WTC11 (cell line): ENCODE data around the gene MYBPHL. TPM values are rescaled to one million over a fixed set of nuclear protein-coding genes. Genes with fewer than 3 reads are reported as not detected.

Source experiments
- FOXP1 ChIP-seq: sonication (generic); formaldehyde crosslinking; IDR thresholded peaks from 2 replicates; pipeline ENCODE4 v1.8.0; 2022; ENCODE audit warnings: missing genetic modification reagents, mild to moderate bottlenecking, moderate library complexity, borderline replicate concordance
- GABPB1 ChIP-seq: sonication (generic); formaldehyde crosslinking; IDR thresholded peaks from 2 replicates; pipeline ENCODE4 v1.8.1; 2023; ENCODE audit warnings: mild to moderate bottlenecking, missing genetic modification reagents
- IRF2 ChIP-seq: sonication (generic); formaldehyde crosslinking; IDR thresholded peaks from 2 replicates; pipeline ENCODE4 v1.8.0; 2022; ENCODE audit warnings: low read depth, missing genetic modification reagents, borderline replicate concordance
- KAT7 ChIP-seq: sonication (generic); formaldehyde crosslinking; IDR thresholded peaks from 2 replicates; pipeline ENCODE4 v1.8.1; 2023; ENCODE audit warnings: missing genetic modification reagents, mild to moderate bottlenecking, borderline replicate concordance
- MXD4 ChIP-seq: fragments of 250-450 bp; sonication (Bioruptor Pico); IDR thresholded peaks from 2 replicates; pipeline ENCODE4 v1.8.0; 2021; ENCODE audit warnings: mild to moderate bottlenecking, moderate library complexity, borderline replicate concordance
- NFATC4 ChIP-seq: fragments of 250-450 bp; sonication (Bioruptor Pico); IDR thresholded peaks from 2 replicates; pipeline ENCODE4 v1.9.0; 2021; ENCODE audit warnings: mild to moderate bottlenecking
- NFE2L1 ChIP-seq: sonication (generic); formaldehyde crosslinking; IDR thresholded peaks from 2 replicates; pipeline ENCODE4 v1.8.1; 2023; ENCODE audit warnings: missing genetic modification reagents
- NR1H2 ChIP-seq: sonication (generic); formaldehyde crosslinking; IDR thresholded peaks from 2 replicates; pipeline ENCODE4 v1.9.0; 2021; ENCODE audit warnings: mild to moderate bottlenecking, moderate library complexity, missing genetic modification reagents
- NR3C1 ChIP-seq: sonication (generic); formaldehyde crosslinking; conservative IDR thresholded peaks from 2 replicates; pipeline ENCODE4 v1.8.1; 2023; ENCODE audit warnings: low read depth, mild to moderate bottlenecking, missing genetic modification reagents
- RELA ChIP-seq: sonication (generic); formaldehyde crosslinking; IDR thresholded peaks from 2 replicates; pipeline ENCODE4 v1.8.1; 2022; ENCODE audit warnings: missing genetic modification reagents, mild to moderate bottlenecking, borderline replicate concordance
- SMAD4 ChIP-seq: sonication (generic); formaldehyde crosslinking; IDR thresholded peaks from 2 replicates; pipeline ENCODE4 v1.8.0; 2022; ENCODE audit warnings: mild to moderate bottlenecking, missing genetic modification reagents
- ZNF219 ChIP-seq: sonication (generic); formaldehyde crosslinking; IDR thresholded peaks from 2 replicates; pipeline ENCODE4 v1.8.0; 2023; ENCODE audit warnings: missing genetic modification reagents, mild to moderate bottlenecking, borderline replicate concordance
- ZNF232 ChIP-seq: sonication (generic); formaldehyde crosslinking; IDR thresholded peaks from 2 replicates; pipeline ENCODE4 v1.8.0; 2022; ENCODE audit warnings: mild to moderate bottlenecking, missing genetic modification reagents
- ZNF396 ChIP-seq: fragments of 250-450 bp; sonication (Bioruptor Pico); IDR thresholded peaks from 2 replicates; pipeline ENCODE4 v1.8.0; 2021; ENCODE audit warnings: mild to moderate bottlenecking, moderate library complexity, borderline replicate concordance
- ZNF671 ChIP-seq: fragments of 250-450 bp; sonication (Bioruptor Pico); IDR thresholded peaks from 2 replicates; pipeline ENCODE4 v1.8.0; 2021; ENCODE audit warnings: mild to moderate bottlenecking
- total RNA-seq: library from RNA; stranded (reverse); gene quantifications from 3 replicates; pipeline ENCODE4 v1.2.3, GENCODE V29; 2021
- TF ChIP-seq, protein P1 (sequence below): sonication (generic); formaldehyde crosslinking; conservative IDR thresholded peaks from 2 replicates; pipeline ENCODE4 v1.8.1; 2023; ENCODE audit warnings: mild to moderate bottlenecking, low read depth, missing genetic modification reagents, moderate library complexity
- TF ChIP-seq, protein P2 (sequence below): sonication (generic); formaldehyde crosslinking; IDR thresholded peaks from 2 replicates; pipeline ENCODE4 v1.8.0; 2023; ENCODE audit warnings: missing genetic modification reagents
- TF ChIP-seq, protein P3 (sequence below): fragments of 250-450 bp; sonication (Bioruptor Pico); IDR thresholded peaks from 2 replicates; pipeline ENCODE4 v1.9.0; 2021; ENCODE audit warnings: moderate library complexity, mild to moderate bottlenecking, inconsistent platforms, borderline replicate concordance
- TF ChIP-seq, protein P4 (sequence below): sonication (generic); formaldehyde crosslinking; IDR thresholded peaks from 2 replicates; pipeline ENCODE4 v1.8.1; 2022; ENCODE audit warnings: low read depth, missing genetic modification reagents, borderline replicate concordance
- TF ChIP-seq, protein P5 (sequence below): sonication (generic); formaldehyde crosslinking; IDR thresholded peaks from 2 replicates; pipeline ENCODE4 v1.8.1; 2023; ENCODE audit warnings: mild to moderate bottlenecking, missing genetic modification reagents
- TF ChIP-seq, protein P6 (sequence below): sonication (generic); formaldehyde crosslinking; IDR thresholded peaks from 2 replicates; pipeline ENCODE4 v1.8.1; 2022; ENCODE audit warnings: mild to moderate bottlenecking, missing genetic modification reagents, moderate library complexity, borderline replicate concordance
- TF ChIP-seq, protein P7 (sequence below): sonication (generic); formaldehyde crosslinking; IDR thresholded peaks from 2 replicates; pipeline ENCODE4 v1.8.1; 2022; ENCODE audit warnings: low read depth, mild to moderate bottlenecking, moderate library complexity, missing genetic modification reagents, borderline replicate concordance
- TF ChIP-seq, protein P8 (sequence below): sonication (generic); formaldehyde crosslinking; IDR thresholded peaks from 2 replicates; pipeline ENCODE4 v1.8.0; 2022; ENCODE audit warnings: mild to moderate bottlenecking, missing genetic modification reagents
- TF ChIP-seq, protein P9 (sequence below): fragments of 250-450 bp; sonication (Bioruptor Pico); IDR thresholded peaks from 2 replicates; pipeline ENCODE4 v1.8.0; 2021; ENCODE audit warnings: mild to moderate bottlenecking

MYBPHL gene
- total RNA-seq, 1 experiment from 2014 or later = 1.2 TPM

DNA sequence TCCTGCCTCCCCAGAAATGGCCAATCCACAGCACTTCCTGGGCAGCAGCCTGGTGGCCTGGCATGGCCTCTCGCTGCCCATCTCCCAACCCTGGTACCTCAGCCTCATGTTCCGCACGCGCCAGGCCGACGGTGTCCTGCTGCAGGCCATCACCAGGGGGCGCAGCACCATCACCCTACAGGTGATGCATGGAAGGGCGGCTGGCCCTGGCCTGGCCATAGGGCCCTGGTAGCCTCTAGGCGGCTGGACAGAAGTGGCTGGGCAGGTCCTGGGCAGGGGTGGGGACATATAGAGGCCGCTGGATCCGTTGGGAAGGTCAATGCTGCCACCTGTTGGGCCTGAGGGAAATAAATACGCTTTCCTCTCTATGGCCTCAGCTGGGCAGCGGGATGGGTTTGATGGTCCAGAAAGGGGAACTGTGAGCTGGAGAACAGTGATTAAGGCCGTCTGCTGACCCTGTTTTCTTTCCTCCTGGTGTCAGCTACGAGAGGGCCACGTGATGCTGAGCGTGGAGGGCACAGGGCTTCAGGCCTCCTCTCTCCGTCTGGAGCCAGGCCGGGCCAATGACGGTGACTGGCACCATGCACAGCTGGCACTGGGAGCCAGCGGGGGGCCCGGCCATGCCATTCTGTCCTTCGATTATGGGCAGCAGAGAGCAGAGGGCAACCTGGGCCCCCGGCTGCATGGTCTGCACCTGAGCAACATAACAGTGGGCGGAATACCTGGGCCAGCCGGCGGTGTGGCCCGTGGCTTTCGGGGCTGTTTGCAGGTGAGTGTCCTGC is 43.0 kb downstream of the MYBPHL start (continued):
- TF ChIP-seq, protein P1, sequence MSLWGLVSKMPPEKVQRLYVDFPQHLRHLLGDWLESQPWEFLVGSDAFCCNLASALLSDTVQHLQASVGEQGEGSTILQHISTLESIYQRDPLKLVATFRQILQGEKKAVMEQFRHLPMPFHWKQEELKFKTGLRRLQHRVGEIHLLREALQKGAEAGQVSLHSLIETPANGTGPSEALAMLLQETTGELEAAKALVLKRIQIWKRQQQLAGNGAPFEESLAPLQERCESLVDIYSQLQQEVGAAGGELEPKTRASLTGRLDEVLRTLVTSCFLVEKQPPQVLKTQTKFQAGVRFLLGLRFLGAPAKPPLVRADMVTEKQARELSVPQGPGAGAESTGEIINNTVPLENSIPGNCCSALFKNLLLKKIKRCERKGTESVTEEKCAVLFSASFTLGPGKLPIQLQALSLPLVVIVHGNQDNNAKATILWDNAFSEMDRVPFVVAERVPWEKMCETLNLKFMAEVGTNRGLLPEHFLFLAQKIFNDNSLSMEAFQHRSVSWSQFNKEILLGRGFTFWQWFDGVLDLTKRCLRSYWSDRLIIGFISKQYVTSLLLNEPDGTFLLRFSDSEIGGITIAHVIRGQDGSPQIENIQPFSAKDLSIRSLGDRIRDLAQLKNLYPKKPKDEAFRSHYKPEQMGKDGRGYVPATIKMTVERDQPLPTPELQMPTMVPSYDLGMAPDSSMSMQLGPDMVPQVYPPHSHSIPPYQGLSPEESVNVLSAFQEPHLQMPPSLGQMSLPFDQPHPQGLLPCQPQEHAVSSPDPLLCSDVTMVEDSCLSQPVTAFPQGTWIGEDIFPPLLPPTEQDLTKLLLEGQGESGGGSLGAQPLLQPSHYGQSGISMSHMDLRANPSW (CRISPR knock-in tag) = no peak
- TF ChIP-seq SMAD4 (CRISPR knock-in tag) (peak; percentile 86; the same call in 1 of the 2 replicates), ZNF232 (CRISPR knock-in tag) (peak; percentile 95), MXD4 (no peak), FOXP1 (CRISPR knock-in tag) (peak; percentile 71; the same call in 1 of the 2 replicates), ZNF219 (CRISPR knock-in tag) (no peak), RELA (peak; percentile 71), GABPB1 (CRISPR knock-in tag) (peak; percentile 55; the same call in 1 of the 2 replicates), NR3C1 (no peak), NR1H2 (no peak), KAT7 (CRISPR knock-in tag) (peak; percentile 32; the same call in 1 of the 2 replicates), NFE2L1 (CRISPR knock-in tag) (peak; percentile 73; the same call in 1 of the 2 replicates), ZNF671 (no peak), IRF2 (CRISPR knock-in tag) (no peak), NFATC4 (CRISPR knock-in tag) (no peak), ZNF396 (CRISPR knock-in tag) (no peak)
- TF ChIP-seq, protein P2, sequence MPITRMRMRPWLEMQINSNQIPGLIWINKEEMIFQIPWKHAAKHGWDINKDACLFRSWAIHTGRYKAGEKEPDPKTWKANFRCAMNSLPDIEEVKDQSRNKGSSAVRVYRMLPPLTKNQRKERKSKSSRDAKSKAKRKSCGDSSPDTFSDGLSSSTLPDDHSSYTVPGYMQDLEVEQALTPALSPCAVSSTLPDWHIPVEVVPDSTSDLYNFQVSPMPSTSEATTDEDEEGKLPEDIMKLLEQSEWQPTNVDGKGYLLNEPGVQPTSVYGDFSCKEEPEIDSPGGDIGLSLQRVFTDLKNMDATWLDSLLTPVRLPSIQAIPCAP = 0 out of 2 replicates have a peak, but pooled peaks have one; percentile 58
- TF ChIP-seq, protein P3, sequence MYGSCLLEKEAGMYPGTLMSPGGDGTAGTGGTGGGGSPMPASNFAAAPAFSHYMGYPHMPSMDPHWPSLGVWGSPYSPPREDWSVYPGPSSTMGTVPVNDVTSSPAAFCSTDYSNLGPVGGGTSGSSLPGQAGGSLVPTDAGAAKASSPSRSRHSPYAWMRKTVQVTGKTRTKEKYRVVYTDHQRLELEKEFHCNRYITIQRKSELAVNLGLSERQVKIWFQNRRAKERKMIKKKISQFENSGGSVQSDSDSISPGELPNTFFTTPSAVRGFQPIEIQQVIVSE = no peak
- TF ChIP-seq, protein P4, sequence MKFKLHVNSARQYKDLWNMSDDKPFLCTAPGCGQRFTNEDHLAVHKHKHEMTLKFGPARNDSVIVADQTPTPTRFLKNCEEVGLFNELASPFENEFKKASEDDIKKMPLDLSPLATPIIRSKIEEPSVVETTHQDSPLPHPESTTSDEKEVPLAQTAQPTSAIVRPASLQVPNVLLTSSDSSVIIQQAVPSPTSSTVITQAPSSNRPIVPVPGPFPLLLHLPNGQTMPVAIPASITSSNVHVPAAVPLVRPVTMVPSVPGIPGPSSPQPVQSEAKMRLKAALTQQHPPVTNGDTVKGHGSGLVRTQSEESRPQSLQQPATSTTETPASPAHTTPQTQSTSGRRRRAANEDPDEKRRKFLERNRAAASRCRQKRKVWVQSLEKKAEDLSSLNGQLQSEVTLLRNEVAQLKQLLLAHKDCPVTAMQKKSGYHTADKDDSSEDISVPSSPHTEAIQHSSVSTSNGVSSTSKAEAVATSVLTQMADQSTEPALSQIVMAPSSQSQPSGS (CRISPR knock-in tag) = peak; percentile 38; the same call in 1 of the 2 replicates
- TF ChIP-seq, protein P5, sequence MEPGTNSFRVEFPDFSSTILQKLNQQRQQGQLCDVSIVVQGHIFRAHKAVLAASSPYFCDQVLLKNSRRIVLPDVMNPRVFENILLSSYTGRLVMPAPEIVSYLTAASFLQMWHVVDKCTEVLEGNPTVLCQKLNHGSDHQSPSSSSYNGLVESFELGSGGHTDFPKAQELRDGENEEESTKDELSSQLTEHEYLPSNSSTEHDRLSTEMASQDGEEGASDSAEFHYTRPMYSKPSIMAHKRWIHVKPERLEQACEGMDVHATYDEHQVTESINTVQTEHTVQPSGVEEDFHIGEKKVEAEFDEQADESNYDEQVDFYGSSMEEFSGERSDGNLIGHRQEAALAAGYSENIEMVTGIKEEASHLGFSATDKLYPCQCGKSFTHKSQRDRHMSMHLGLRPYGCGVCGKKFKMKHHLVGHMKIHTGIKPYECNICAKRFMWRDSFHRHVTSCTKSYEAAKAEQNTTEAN (CRISPR knock-in tag) = peak; percentile 93
- TF ChIP-seq, protein P6, sequence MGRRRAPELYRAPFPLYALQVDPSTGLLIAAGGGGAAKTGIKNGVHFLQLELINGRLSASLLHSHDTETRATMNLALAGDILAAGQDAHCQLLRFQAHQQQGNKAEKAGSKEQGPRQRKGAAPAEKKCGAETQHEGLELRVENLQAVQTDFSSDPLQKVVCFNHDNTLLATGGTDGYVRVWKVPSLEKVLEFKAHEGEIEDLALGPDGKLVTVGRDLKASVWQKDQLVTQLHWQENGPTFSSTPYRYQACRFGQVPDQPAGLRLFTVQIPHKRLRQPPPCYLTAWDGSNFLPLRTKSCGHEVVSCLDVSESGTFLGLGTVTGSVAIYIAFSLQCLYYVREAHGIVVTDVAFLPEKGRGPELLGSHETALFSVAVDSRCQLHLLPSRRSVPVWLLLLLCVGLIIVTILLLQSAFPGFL (CRISPR knock-in tag) = no peak
- TF ChIP-seq, protein P7, sequence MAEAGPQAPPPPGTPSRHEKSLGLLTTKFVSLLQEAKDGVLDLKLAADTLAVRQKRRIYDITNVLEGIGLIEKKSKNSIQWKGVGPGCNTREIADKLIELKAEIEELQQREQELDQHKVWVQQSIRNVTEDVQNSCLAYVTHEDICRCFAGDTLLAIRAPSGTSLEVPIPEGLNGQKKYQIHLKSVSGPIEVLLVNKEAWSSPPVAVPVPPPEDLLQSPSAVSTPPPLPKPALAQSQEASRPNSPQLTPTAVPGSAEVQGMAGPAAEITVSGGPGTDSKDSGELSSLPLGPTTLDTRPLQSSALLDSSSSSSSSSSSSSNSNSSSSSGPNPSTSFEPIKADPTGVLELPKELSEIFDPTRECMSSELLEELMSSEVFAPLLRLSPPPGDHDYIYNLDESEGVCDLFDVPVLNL (CRISPR knock-in tag) = no peak
- TF ChIP-seq, protein P8, sequence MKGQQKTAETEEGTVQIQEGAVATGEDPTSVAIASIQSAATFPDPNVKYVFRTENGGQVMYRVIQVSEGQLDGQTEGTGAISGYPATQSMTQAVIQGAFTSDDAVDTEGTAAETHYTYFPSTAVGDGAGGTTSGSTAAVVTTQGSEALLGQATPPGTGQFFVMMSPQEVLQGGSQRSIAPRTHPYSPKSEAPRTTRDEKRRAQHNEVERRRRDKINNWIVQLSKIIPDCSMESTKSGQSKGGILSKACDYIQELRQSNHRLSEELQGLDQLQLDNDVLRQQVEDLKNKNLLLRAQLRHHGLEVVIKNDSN = peak; percentile 61; the same call in 1 of the 2 replicates
- TF ChIP-seq, protein P9, sequence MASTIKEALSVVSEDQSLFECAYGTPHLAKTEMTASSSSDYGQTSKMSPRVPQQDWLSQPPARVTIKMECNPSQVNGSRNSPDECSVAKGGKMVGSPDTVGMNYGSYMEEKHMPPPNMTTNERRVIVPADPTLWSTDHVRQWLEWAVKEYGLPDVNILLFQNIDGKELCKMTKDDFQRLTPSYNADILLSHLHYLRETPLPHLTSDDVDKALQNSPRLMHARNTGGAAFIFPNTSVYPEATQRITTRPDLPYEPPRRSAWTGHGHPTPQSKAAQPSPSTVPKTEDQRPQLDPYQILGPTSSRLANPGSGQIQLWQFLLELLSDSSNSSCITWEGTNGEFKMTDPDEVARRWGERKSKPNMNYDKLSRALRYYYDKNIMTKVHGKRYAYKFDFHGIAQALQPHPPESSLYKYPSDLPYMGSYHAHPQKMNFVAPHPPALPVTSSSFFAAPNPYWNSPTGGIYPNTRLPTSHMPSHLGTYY (CRISPR knock-in tag) = no peak
